ENCODE data around the gene BNC2. TPM values are rescaled to one million over a fixed set of nuclear protein-coding genes. Genes with fewer than 3 reads are reported as not detected.
A peak's percentile ranks its signal among the peaks of the same experiment; 100 is the strongest.

BNC2 gene
- total and polyA plus RNA-seq, 4 donors: 0.96 to 23.2 (median 9.7) TPM

DNA sequence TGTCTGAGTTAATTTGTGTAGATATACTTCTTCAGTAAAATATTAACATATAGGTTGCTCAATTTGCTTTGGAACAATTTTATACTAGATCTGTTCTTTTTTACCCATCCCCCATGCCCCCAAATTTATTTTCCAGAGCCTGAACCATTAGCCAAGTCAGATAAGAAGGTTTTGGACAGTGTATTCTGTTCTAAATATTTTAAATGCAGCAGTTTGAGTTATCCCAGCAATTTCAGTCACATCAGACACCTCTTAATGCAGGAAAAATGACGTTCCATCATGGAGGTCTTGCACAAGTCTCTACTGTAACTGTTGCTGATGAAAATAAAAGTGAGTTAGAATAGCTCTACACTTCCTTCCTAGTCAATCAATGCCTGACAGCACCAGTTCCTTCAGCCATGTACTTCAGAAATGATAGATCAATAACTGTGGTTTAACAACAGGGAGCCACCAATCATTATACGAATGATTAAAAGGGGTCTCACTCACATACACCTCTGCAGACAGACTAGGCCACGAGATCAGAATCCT lies 215.8 kb downstream of the BNC2 start:
- no peak overlapping the region for H3K27ac ChIP-seq (ENCODE audit: low read depth in 1 of 2, low read length in 1 of 2)

DNA sequence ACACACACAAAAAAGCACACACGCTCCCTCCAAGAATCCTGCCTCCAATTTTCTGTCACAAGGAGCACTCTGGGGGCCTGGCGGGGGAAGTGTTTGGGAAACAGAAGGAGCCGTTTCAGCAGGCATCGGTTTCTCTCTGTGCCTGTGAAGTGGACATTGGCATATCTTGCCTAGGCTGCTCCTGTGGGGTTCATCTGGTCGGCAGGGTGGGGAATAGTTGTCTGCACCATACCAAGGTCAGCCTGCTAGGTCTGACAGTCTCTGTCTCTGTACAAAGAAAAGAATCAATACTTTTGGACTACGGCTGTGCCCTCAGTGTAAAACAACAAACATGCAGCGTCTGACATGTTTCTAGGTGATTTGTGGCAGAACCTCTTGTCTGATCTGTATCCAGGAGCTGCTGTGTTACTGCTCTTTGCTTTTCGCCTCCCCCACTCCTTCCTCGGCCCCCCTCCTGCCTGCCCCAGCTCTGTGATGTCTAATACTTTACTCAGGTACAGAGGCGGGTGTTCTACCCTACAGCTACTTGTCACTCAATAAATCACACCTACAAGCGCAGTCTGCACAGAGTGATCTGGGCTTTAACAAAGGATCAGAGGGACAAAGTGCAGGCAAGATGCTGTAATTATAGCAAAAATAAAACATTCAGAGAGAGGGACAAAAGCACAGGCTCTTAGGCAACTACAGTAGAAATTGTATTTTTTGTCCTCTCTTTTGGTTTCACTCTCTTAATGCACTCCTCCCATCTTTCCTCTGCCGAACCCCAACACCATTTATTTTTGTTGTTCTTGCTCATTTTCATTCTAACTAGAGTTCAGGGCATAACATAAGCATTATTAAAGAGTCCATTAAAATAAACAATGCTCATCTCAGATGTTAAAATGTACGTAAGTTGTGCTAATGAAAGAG lies 216.7 kb downstream of the BNC2 start:
- peak overlapping the region in 1 of 2 donors; percentile 73 for H3K9ac ChIP-seq (ENCODE audit: insufficient read depth in 1 of 2, low read length in 2 of 2)

More for the DNA sequence above, 215.8 kb downstream of the BNC2 start:
- H3K4me3 ChIP-seq: no peak overlapping the region
- H3K9me3 ChIP-seq (ENCODE audit: control insufficient read depth in 4 of 4, insufficient read depth in 3 of 4, low read length in 3 of 4): no peaks in the 10 kb centered on the region
- DNase-seq (peak in 2 of 3 donors; percentile 70), ATAC-seq (ENCODE audit: insufficient read depth, low FRiP score) (no peak)
- TF ChIP-seq, protein P1, sequence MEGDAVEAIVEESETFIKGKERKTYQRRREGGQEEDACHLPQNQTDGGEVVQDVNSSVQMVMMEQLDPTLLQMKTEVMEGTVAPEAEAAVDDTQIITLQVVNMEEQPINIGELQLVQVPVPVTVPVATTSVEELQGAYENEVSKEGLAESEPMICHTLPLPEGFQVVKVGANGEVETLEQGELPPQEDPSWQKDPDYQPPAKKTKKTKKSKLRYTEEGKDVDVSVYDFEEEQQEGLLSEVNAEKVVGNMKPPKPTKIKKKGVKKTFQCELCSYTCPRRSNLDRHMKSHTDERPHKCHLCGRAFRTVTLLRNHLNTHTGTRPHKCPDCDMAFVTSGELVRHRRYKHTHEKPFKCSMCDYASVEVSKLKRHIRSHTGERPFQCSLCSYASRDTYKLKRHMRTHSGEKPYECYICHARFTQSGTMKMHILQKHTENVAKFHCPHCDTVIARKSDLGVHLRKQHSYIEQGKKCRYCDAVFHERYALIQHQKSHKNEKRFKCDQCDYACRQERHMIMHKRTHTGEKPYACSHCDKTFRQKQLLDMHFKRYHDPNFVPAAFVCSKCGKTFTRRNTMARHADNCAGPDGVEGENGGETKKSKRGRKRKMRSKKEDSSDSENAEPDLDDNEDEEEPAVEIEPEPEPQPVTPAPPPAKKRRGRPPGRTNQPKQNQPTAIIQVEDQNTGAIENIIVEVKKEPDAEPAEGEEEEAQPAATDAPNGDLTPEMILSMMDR (IDR thresholded peaks at IDR 0.05; ENCODE audit: control extremely low read depth, extremely low read depth): no peak
- H3K36me3 ChIP-seq (ENCODE audit: control insufficient read depth in 4 of 4, insufficient read depth in 4 of 4, low read length in 4 of 4): no peaks in the 10 kb centered on the region
- H3K27me3 ChIP-seq (ENCODE audit: control insufficient read depth in 3 of 3, insufficient read depth in 3 of 3, low read length in 2 of 3): no peaks in the 10 kb centered on the region
- no peak overlapping the region for H3K9ac ChIP-seq (ENCODE audit: insufficient read depth in 1 of 2, low read length in 2 of 2)
- H3K4me1 ChIP-seq (ENCODE audit: control insufficient read depth in 5 of 5, insufficient read depth in 5 of 5, low read length in 5 of 5): peaks cover 0 to 37% (median 0%) of the 10 kb centered on the region in 5 donors
- WGBS, 2 donors: 84 to 85% methylated on average over 3 of the region's 3 CpGs

DNA sequence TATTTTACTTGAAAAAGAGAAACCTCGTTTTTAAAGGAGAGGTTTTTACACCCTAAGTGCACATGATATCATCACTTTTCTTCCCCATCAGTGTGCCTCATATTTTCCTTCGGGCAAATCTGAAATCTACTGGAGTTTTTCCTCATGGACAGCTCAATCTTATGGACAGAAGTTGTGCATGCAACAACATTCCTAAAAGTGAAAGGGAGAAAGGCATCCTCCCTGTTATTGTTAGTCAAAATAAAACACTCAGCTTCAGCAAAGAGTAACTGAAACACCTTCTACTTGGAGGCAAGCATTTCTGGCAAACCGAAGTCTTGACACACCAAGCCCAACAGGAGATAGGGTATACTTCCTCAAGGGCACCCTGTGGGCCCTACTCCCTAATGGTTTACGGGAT lies 217.9 kb downstream of the BNC2 start:
- TF ChIP-seq, protein P1 (IDR thresholded peaks at IDR 0.05; ENCODE audit: control extremely low read depth, extremely low read depth): no peak
- Histone ChIP-seq H3K4me1 (ENCODE audit: control insufficient read depth in 5 of 5, insufficient read depth in 5 of 5, low read length in 5 of 5) (peaks cover 0 to 37% (median 0%) of the 10 kb centered on the region in 5 donors), H3K9ac (ENCODE audit: insufficient read depth in 1 of 2, low read length in 2 of 2) (no peak overlapping the region), H3K27ac (ENCODE audit: low read depth in 1 of 2, low read length in 1 of 2) (no peak overlapping the region), H3K36me3 (ENCODE audit: control insufficient read depth in 4 of 4, insufficient read depth in 4 of 4, low read length in 4 of 4) (no peaks in the 10 kb centered on the region), H3K9me3 (ENCODE audit: control insufficient read depth in 4 of 4, insufficient read depth in 3 of 4, low read length in 3 of 4) (no peaks in the 10 kb centered on the region), H3K27me3 (ENCODE audit: control insufficient read depth in 3 of 3, insufficient read depth in 3 of 3, low read length in 2 of 3) (no peaks in the 10 kb centered on the region), H3K4me3 (no peak overlapping the region)
- ATAC-seq (ENCODE audit: insufficient read depth, low FRiP score) (no peak), DNase-seq (peak in 2 of 3 donors; percentile 57)
- 75 to 79% methylated on average over 4 of the region's 4 CpGs for WGBS, 2 donors

More for the DNA sequence above, 216.7 kb downstream of the BNC2 start:
- peaks cover 0 to 37% (median 0%) of the 10 kb centered on the region in 5 donors for H3K4me1 ChIP-seq (ENCODE audit: control insufficient read depth in 5 of 5, insufficient read depth in 5 of 5, low read length in 5 of 5)
- H3K27me3 ChIP-seq (ENCODE audit: control insufficient read depth in 3 of 3, insufficient read depth in 3 of 3, low read length in 2 of 3): no peaks in the 10 kb centered on the region
- TF ChIP-seq, protein P1 (IDR thresholded peaks at IDR 0.05; ENCODE audit: control extremely low read depth, extremely low read depth): no peak
- 69 to 74% methylated on average over 13 of the region's 13 CpGs for WGBS, 2 donors
- DNase-seq: peak; percentile 64 to 85 (median 79)
- H3K9me3 ChIP-seq (ENCODE audit: control insufficient read depth in 4 of 4, insufficient read depth in 3 of 4, low read length in 3 of 4): no peaks in the 10 kb centered on the region
- H3K27ac ChIP-seq (ENCODE audit: low read depth in 1 of 2, low read length in 1 of 2): no peak overlapping the region
- ATAC-seq (ENCODE audit: insufficient read depth, low FRiP score): no peak
- H3K36me3 ChIP-seq (ENCODE audit: control insufficient read depth in 4 of 4, insufficient read depth in 4 of 4, low read length in 4 of 4): no peaks in the 10 kb centered on the region
- no peak overlapping the region for H3K4me3 ChIP-seq
